HG02798 (cell line): ENCODE measurements around the gene CWC22.
A peak's percentile ranks its signal among the peaks of the same experiment; 100 is the strongest.
"Not testable (repeated sequence)": the region's sequence is repeated elsewhere in the genome, so short reads cannot be mapped to it uniquely, and the experiment has no call there.

Source experiments
- ATAC-seq: cut with Tn5 transposase; IDR thresholded peaks from one replicate; pipeline ENCODE4 v1.9.1; 2021; ENCODE audit warnings: mild to moderate bottlenecking; ENCODE audit not compliant: unreplicated experiment, poor library complexity

Gene CWC22

GRCh38 chr2:179954026-179954425 is 53.1 kb downstream of the CWC22 start:
- no peak for ATAC-seq

GRCh38 chr2:179953359-179953758 is 53.7 kb downstream of the CWC22 start:
- ATAC-seq = no peak

GRCh38 chr2:179952658-179953057 is 54.4 kb downstream of the CWC22 start:
- ATAC-seq = no peak

- peak; percentile 69 for ATAC-seq
Observed at GRCh38 chr2:179951680-179952079, 55.4 kb downstream of the CWC22 start.

- no peak for ATAC-seq
Observed at GRCh38 chr2:179950391-179950790, 56.7 kb downstream of the CWC22 start.

- no peak for ATAC-seq
Observed at GRCh38 chr2:179949438-179949837, 57.7 kb downstream of the CWC22 start.

GRCh38 chr2:179948058-179948457 is 59.0 kb downstream of the CWC22 start:
- ATAC-seq = no peak

GRCh38 chr2:179946810-179947615 is 60.1 kb downstream of the CWC22 start:
- no peak for ATAC-seq

- no peak for ATAC-seq
Observed at GRCh38 chr2:179946346-179946745, 60.8 kb downstream of the CWC22 start.

GRCh38 chr2:179939259-179939658 is 67.8 kb downstream of the CWC22 start:
- ATAC-seq = no peak

- ATAC-seq = no peak
Observed at GRCh38 chr2:179938026-179938425, 69.1 kb downstream of the CWC22 start.

- peak; percentile 57 for ATAC-seq
Observed at GRCh38 chr2:179936654-179937053, 70.4 kb downstream of the CWC22 start.

- ATAC-seq = no peak
Observed at GRCh38 chr2:179936141-179936540, 71.0 kb downstream of the CWC22 start.

GRCh38 chr2:179932786-179933185 is 74.3 kb downstream of the CWC22 start:
- ATAC-seq = no peak

GRCh38 chr2:179931502-179931901 is 75.6 kb downstream of the CWC22 start:
- no peak for ATAC-seq

GRCh38 chr2:179929997-179930396 is 77.1 kb downstream of the CWC22 start:
- ATAC-seq = not testable (repeated sequence)

- no peak for ATAC-seq
Observed at GRCh38 chr2:179927041-179927440, 80.1 kb downstream of the CWC22 start.

- ATAC-seq = no peak
Observed at GRCh38 chr2:179925713-179926112, 81.4 kb downstream of the CWC22 start.

GRCh38 chr2:179917272-179917671 is 89.8 kb downstream of the CWC22 start:
- no peak for ATAC-seq

- ATAC-seq = no peak
Observed at GRCh38 chr2:179915395-179915992, 91.6 kb downstream of the CWC22 start.

- ATAC-seq = no peak
Observed at GRCh38 chr2:179913809-179914208, 93.3 kb downstream of the CWC22 start.

GRCh38 chr2:179911569-179911968 is 95.5 kb downstream of the CWC22 start:
- ATAC-seq = no peak
